Nephron (organoid): Measurements from ENCODE around the gene SPINT3.

Experiments
- H3K27ac Mint-ChIP-seq, 3 experiments: 2 replicates each; pipeline ENCODE4 v1.8.0; 2020; ENCODE audit warnings: mixed read lengths in 3 of 3, mild to moderate bottlenecking in 2 of 3, moderate library complexity in 1 of 3
- H3K27me3 Mint-ChIP-seq: 2 replicates; pipeline ENCODE4 v1.8.0; 2021; ENCODE audit warnings: low read depth, mild to moderate bottlenecking, moderate library complexity, mixed read lengths
- H3K36me3 Mint-ChIP-seq: 2 replicates; pipeline ENCODE4 v1.8.0; 2020; ENCODE audit warnings: low read depth, mixed read lengths
- H3K4me1 Mint-ChIP-seq: 2 replicates; pipeline ENCODE4 v1.8.0; 2020; ENCODE audit warnings: mixed read lengths
- H3K4me3 Mint-ChIP-seq, 3 experiments: 2 replicates each; pipeline ENCODE4 v1.8.0; 2020; ENCODE audit warnings: mild to moderate bottlenecking in 3 of 3, mixed read lengths in 3 of 3, moderate library complexity in 2 of 3
- H3K9me3 Mint-ChIP-seq: 2 replicates; pipeline ENCODE4 v1.8.0; 2020; ENCODE audit warnings: mixed read lengths
- CTCF ChIP-seq, 3 experiments: fragments of 200-600 bp; sonication (generic); IDR thresholded peaks; one replicate each; pipeline ENCODE4 v1.5.0; 2021; ENCODE audit warnings: antibody characterized with exemption in 3 of 3; ENCODE audit not compliant: unreplicated experiment in 3 of 3

SPINT3 gene

DNA sequence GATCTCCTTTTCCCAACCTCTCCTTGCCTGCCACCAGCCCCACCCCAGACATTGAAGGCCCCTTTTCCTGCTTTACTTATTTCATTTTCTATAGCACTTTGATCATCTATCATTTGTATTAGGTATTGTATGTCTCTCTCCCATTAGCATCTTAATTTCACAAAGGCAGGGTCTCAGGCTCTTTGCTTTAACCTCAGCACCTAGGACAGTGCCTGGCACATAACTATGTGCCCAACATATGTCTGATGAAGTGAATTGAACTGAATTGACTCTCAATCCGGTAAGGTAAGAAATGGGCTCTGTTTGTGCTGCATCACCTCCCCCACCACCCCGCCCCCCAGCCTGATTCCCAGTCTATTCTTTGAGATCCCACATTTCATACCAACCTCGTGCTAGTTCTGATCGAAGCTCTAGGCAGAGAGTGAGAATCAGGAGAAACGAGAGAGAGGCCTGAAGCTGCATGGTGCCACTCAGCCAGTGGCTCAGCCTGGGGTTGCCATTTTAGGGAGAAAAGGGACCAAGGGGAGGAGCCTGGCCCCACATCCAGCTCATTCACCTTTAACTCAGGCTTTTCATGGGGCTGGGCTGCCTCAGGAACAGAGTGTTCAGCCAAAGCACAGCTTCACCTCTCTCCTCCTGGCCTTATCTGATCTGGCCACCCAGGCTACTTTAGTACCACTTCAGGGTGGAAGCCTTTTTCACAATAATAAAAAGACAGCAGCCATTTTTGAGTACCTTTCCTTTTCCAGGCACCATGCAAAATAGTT, at the start of gene SPINT3:
Gene SPINT3 (minus strand): TSS at position 476 of the 767 bp plus-strand sequence. CDS start 14 bp downstream, at position 462.
- Mint-ChIP-seq H3K36me3 (no peaks in the 10 kb centered on the region), H3K4me3 (no peak within 1 kb of the TSS), H3K4me1 (no peaks in the 10 kb centered on the region), H3K9me3 (no peaks in the 10 kb centered on the region), H3K27me3 (peaks cover 23% of the 10 kb centered on the region), H3K27ac (no peak within 1 kb of the TSS)
- no peak for TF ChIP-seq CTCF (IDR thresholded peaks at IDR 0.05; ENCODE audit: unreplicated experiment in 3 of 3)

GRCh38 chr20:45564760-45565276, 49.4 kb upstream of the SPINT3 start:
- Mint-ChIP-seq H3K4me1 (no peaks in the 10 kb centered on the region), H3K4me3 (no peak overlapping the region), H3K9me3 (no peaks in the 10 kb centered on the region), H3K27me3 (peaks cover 33% of the 10 kb centered on the region), H3K36me3 (no peaks in the 10 kb centered on the region), H3K27ac (no peak overlapping the region)
- TF ChIP-seq CTCF (IDR thresholded peaks at IDR 0.05; ENCODE audit: unreplicated experiment in 3 of 3): no peak

- H3K4me1 Mint-ChIP-seq: no peaks in the 10 kb centered on the region
- no peaks in the 10 kb centered on the region for H3K36me3 Mint-ChIP-seq
- H3K27me3 Mint-ChIP-seq: peaks cover 6% of the 10 kb centered on the region
- no peak for TF ChIP-seq CTCF (IDR thresholded peaks at IDR 0.05; ENCODE audit: unreplicated experiment in 3 of 3)
- no peak overlapping the region for H3K4me3 Mint-ChIP-seq
- peaks cover 4% of the 10 kb centered on the region for H3K9me3 Mint-ChIP-seq
- H3K27ac Mint-ChIP-seq: no peak overlapping the region
Measured at GRCh38 chr20:45555198-45555597, 39.8 kb upstream of the SPINT3 start.

DNA sequence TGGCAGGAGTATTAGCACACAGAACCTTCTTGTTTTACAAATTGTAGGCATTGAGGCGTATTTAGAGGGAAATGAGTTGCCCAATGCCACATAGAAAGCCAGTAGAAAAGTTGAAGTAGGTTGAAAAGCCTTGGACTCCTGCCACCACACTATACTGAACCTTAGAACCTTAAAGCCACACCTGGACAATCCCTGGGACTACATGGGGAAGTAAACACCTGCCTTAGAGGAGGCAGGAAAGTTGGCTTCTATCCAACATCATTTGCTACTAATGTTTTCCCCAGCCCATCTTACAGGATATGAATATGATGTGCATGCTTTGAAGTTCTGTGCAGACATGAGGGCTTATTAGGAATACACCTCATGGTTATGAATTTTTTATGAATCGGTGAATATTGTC, 37.0 kb upstream of the SPINT3 start:
- no peak for TF ChIP-seq CTCF (IDR thresholded peaks at IDR 0.05; ENCODE audit: unreplicated experiment in 3 of 3)
- H3K27me3 Mint-ChIP-seq: peaks cover 11% of the 10 kb centered on the region
- H3K9me3 Mint-ChIP-seq: peaks cover 4% of the 10 kb centered on the region
- H3K27ac Mint-ChIP-seq: no peak overlapping the region
- H3K4me3 Mint-ChIP-seq: no peak overlapping the region
- H3K36me3 Mint-ChIP-seq: no peaks in the 10 kb centered on the region
- no peaks in the 10 kb centered on the region for H3K4me1 Mint-ChIP-seq

GRCh38 chr20:45550765-45551164, 35.3 kb upstream of the SPINT3 start:
- H3K4me3 Mint-ChIP-seq: no peak overlapping the region
- H3K27me3 Mint-ChIP-seq: peaks cover 17% of the 10 kb centered on the region
- no peaks in the 10 kb centered on the region for H3K36me3 Mint-ChIP-seq
- no peaks in the 10 kb centered on the region for H3K4me1 Mint-ChIP-seq
- H3K27ac Mint-ChIP-seq: no peak overlapping the region
- TF ChIP-seq CTCF (IDR thresholded peaks at IDR 0.05; ENCODE audit: unreplicated experiment in 3 of 3): no peak
- peaks cover 4% of the 10 kb centered on the region for H3K9me3 Mint-ChIP-seq

- peaks cover 4% of the 10 kb centered on the region for H3K9me3 Mint-ChIP-seq
- H3K4me3 Mint-ChIP-seq: no peak overlapping the region
- no peaks in the 10 kb centered on the region for H3K36me3 Mint-ChIP-seq
- no peak overlapping the region for H3K27ac Mint-ChIP-seq
- no peak for TF ChIP-seq CTCF (IDR thresholded peaks at IDR 0.05; ENCODE audit: unreplicated experiment in 3 of 3)
- H3K27me3 Mint-ChIP-seq: peaks cover 27% of the 10 kb centered on the region
- no peaks in the 10 kb centered on the region for H3K4me1 Mint-ChIP-seq
Measured at GRCh38 chr20:45548410-45548809, 33.0 kb upstream of the SPINT3 start.
